ENCODE results near the gene CHCHD6. TPM values are rescaled to one million over a fixed set of nuclear protein-coding genes. Genes with fewer than 3 reads are reported as not detected.

CHCHD6 gene
- total RNA-seq, 4 donors from 2014 or later = 2.0 to 11.5 (median 10.0) TPM

- no peak for TF ChIP-seq CTCF (IDR thresholded peaks at IDR 0.05; ENCODE audit: low read depth)
Observed at GRCh38 chr3:126751611-126752302, 47.7 kb downstream of the CHCHD6 start.

GRCh38 chr3:126752303-126753190 is 48.5 kb downstream of the CHCHD6 start:
- no peak for TF ChIP-seq CTCF (IDR thresholded peaks at IDR 0.05; ENCODE audit: low read depth)

- TF ChIP-seq CTCF (IDR thresholded peaks at IDR 0.05; ENCODE audit: low read depth) = no peak
Observed at GRCh38 chr3:126753191-126754160, 49.4 kb downstream of the CHCHD6 start.

GRCh38 chr3:126755866-126756265 is 51.8 kb downstream of the CHCHD6 start:
- no peak for TF ChIP-seq CTCF (IDR thresholded peaks at IDR 0.05; ENCODE audit: low read depth)

GRCh38 chr3:126758026-126758425 is 54.0 kb downstream of the CHCHD6 start:
- TF ChIP-seq CTCF (IDR thresholded peaks at IDR 0.05; ENCODE audit: low read depth) = no peak

- TF ChIP-seq CTCF (IDR thresholded peaks at IDR 0.05; ENCODE audit: low read depth) = no peak
Observed at GRCh38 chr3:126758882-126759281, 54.8 kb downstream of the CHCHD6 start.
